Stimulated activated CD4-positive, alpha-beta T cell treated with anti-CD3 and anti-CD28 coated beads, Interleukin-1b, Interleukin-23, amount 100 ng/mL, for 1 hour (primary cell): ENCODE measurements around the gene TRIM29.

Experiments
- DNase-seq, 2 donors: peaks; one replicate each; pipeline ENCODE4 v3.0.0-alpha.2; 2020; ENCODE audit warnings: low read depth in 2 of 2

TRIM29 gene

GRCh38 chr11:120139316-120140069 is 1.6 kb upstream of the TRIM29 start:
- DNase-seq, result no peak

GRCh38 chr11:120137187-120137610 is 714 bp downstream of the TRIM29 start:
- no peak for DNase-seq

GRCh38 chr11:120136356-120136755 is 1.6 kb downstream of the TRIM29 start:
- DNase-seq, result no peak

DNA sequence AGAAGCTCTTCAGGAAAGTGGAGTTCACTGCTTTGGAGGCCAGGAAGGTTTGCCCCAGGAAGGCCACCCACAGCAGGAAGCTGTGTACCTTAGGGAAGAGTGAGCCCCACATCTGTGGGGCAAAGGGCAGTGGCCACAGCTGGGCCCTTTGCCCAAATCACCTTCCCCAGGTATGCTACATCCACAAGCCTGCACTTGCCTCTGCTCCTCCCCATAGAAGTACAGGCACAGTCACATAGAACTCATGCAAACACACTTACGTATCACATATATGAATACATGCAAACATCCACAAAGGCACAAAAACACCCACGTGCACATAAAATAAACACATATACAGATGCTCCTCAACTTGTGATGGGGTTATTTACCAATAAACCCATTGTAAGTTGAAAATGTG is 2.1 kb downstream of the TRIM29 start:
- no peak for DNase-seq

DNA sequence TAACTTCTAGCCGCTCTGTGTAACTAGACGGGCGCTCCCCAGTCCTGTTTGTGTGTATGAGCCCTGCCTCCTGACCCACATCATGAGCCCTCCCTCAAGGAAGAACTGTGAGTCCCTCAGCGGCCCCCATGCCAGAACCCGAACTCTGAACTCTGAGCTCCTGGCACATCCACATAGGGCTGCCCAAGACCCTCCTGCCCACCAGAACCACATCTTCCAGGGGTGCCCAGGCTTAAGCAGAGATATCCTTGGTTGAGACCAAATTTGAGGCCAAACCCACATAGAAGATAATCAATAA is 3.0 kb downstream of the TRIM29 start:
- no peak for DNase-seq

DNA sequence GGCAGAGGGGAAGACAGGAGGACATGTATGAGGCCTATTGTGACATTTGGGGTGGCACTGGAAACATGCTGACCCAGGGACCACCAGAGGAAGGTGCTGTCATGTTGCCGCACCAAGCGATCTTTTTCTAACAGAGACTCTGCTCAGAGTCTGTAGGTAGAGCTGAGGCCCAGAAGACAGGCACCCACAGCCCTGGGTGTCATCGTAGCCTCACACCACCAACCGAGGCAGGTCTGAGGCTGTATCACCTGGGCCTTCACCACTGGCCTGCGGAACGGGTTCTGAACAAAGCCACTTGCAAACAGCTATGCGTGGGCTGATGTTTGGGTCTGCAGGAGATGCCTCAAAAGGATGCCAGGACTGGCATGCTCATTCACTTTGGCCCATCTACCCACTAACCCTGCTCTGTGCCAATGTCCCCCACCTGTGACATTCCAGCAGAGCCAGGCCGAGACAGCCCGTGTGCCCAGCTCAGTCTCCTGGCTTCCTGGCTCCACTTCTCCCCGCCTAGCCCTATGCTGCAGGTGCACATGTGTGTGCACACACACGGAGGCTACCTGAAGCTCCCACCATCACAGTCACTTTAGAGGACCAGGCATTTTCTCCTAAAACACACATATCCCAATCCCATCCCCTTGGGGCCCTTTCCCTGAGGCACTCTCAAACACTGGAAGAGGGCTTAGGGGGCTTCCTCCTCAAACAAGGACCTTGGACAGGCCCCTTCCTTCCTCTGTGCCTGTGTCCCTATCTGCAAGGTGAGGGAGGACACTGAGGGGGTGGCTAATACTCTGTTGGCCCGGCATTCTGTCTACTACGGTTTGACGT is 3.6 kb downstream of the TRIM29 start:
- no peak for DNase-seq

DNA sequence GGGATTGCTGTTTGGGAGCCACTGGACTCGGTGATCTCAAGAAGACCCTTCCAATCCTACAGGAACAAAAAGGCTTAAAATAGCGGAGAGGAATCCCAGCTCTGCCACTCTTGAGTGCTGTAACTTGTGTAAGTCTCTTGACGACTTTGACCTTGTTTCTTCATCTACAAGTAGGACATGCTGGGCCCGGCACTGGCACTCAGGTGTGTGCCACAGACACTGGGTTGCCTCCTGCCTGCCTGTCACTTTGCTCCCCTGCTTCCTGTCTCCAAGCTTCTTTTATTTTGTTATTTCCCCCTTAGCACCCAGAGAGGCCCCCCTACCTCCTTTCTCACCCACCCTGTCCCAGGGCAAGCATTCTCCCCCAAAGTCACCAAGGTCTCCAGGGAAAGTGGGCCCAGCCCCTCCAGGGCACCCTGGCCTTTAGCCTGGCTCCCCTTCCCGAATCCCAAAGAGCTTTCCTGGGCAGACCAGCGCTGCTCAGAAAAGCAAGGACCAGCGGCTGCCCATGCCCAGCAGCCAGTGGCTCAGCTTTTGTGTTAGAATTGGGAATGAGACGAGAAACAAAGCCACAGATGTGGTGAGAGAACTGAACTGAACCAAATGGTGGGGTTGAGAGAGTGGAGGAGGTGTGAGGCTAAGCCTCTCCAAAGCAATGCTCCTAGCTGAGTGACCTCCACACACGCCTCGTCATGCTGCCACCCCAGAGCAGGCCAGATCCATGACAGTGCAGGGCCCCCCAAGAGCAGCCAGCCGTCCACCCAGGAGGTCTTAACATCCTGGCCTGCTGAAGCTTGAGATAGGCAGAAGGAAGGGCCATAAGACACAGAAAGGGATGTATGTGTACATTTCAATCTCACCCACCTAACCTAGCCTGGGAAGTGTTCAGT is 4.5 kb downstream of the TRIM29 start:
- DNase-seq, result no peak

- DNase-seq, result no peak
These were observed 5.2 kb downstream of the TRIM29 start for GRCh38 chr11:120132645-120133185.

- no peak for DNase-seq
These were observed 5.8 kb downstream of the TRIM29 start for GRCh38 chr11:120131941-120132644.

GRCh38 chr11:120130991-120131760 is 6.7 kb downstream of the TRIM29 start:
- DNase-seq, result no peak

- DNase-seq, result no peak
These were observed 7.5 kb downstream of the TRIM29 start for GRCh38 chr11:120130176-120130980.

DNA sequence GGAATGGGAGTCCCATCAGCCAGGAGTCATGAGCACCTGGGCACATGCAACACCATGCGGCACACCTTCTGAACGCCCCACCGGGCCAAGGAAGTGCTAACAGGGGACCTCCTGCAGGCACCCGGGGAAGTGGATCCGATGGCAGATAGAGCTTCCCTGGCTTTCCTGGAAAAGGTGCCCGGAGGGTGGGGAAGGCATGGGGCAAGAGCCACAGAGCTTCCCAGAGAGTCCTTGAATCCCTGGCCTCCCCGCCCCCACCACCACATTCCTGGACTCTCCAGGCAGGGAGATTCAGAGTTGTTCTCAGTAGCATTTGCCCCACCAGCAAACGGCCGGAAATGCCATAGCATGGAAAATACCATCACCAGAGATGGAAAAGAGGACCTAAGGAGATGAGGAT is 8.3 kb downstream of the TRIM29 start:
- no peak for DNase-seq

- no peak for DNase-seq
These were observed 9.4 kb downstream of the TRIM29 start for GRCh38 chr11:120128392-120129119.

GRCh38 chr11:120127236-120127635 is 10.7 kb downstream of the TRIM29 start:
- no peak for DNase-seq

DNA sequence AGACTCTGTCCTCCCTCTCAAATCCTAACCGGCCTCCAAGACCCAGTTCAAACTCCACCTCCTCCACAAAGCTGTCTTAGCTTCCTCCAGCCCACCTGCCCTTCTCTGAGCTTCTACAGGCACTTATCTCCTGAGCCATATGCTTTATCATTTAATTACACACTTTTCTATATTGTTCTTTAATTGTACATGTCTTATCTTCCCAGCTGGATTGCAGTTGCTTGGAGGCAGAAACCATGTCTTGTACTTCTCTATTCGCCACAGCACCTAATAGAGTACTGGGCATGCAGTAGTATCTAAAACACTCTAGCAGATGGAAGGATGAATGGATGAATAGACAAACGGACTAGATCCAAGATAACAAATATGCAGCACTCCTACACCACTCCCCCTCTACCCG is 11.3 kb downstream of the TRIM29 start:
- no peak for DNase-seq

- DNase-seq, result no peak
These were observed 12.4 kb downstream of the TRIM29 start for GRCh38 chr11:120125509-120125908.

DNA sequence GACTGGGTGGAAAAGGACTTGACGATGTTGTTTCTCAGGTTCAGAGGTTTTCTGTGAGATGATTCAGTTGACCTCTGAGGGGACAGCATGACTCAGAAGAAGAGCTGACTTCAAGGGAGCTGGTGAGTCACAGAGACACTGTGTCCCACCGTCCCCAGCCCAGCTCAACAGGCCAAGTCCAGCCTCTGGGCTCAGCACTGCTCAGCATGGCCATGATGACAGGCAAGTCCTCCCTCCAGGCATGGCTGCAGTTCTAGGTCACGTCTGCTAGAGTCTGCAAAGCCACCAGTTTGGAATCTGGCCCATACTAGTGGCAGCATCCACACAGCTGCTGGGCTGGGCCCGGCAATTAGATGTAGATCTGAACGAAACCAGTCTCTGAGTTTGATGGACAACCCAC is 12.9 kb downstream of the TRIM29 start:
- no peak for DNase-seq

DNA sequence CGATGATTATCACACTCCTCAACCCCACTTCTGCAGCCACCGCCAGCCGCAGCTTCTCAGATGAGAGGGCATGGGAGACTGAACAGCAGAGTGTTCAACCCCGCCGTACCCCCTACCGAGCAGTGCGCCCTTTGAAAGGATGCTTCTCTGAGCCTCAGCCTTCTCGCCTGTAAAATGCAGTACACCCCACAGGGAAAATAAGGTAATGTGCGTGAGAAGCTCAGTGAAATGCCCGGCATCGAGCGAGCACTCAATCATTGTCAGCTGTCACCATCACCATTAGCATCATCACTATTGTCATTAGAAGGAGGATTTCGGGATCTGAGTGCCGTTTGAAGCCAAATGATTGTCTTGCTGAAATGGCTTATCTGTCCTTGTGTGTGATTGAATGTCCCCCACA is 13.6 kb downstream of the TRIM29 start:
- DNase-seq, result no peak

DNA sequence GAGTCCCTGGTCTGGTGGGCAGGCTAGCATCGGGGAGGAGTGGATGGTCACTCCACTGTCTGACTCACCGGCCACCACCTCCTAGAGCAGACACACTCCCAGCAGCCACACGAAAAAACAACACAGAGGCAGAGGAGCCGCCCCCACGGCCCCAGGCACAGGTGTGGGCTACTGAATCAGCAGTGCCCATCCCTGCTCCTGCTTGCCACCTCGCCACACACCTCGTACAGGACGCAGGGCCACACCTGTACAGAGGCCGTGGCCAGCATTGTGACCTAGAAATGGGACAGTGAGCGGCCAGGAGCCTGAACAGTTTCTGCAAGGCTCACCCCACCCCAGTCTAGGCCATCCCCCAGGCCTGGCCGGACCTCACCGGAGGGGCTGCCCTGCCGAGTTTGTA is 14.0 kb downstream of the TRIM29 start:
- no peak for DNase-seq
